DMS53 treated with DMSO at 0.1 percent for 48 hours (cell line): Measurements from ENCODE around the gene KANK3.
A peak's percentile ranks its signal among the peaks of the same experiment; 100 is the strongest.

Source experiments
- DNase-seq: peaks from one replicate; lab custom pipeline; 2025; ENCODE audit not compliant: unreplicated experiment; lab: John Stamatoyannopoulos, UW

KANK3 gene

DNA sequence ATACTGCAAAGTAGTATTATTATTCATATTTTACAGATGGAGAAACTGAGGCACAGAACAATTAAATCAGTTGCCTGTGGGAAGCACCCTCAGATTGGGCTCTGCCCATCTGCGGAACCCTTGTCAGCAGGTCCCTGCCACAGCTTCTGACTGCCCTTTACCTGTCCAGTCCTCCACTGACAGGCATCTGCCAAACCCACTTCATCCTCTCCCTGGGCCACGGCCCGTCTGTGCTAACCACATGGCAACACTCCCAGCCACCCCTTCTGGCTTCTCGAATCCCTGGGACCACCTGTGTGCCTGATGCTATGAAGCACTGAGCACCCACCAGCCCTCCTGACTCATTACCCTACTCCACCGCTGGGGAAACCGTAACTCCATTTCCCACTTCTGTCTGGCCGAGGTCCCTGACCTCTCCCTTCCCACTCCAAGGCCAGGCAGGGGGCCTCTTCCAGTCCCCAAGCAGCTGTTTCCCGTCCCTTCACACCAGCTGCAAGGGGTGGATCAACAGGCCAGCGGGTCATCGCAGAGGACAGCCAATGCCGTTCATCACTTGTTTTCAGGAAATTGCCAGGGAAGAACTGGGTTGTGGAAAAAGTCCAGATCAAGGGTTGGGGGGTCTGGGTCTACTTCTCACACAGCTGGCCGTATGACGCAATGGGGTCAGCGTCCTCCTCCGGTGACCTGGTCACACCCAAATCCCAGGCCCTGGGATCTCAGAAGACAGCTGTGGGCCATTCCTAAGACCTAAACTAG is 2.5 kb downstream of the KANK3 start:
- DNase-seq: no peak

DNA sequence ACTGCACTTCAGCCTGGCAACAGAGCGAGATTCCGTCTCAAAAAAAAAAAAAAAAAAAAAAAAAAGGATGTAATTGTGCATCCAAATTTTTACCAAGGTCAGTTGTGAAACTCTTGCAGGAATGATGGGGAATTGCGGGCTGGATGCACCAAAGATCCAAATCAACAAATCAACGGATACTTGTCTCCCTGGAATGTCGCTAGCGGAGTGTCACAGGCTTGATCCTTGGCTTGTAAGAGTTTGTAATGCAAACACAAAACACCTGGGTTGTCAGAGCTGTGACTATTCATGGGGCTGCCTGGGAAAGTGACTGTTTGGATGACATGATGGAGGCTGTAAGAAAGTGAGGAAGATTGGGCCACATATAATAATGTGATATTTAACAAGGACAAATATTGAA is 4.2 kb downstream of the KANK3 start:
- DNase-seq: no peak

DNA sequence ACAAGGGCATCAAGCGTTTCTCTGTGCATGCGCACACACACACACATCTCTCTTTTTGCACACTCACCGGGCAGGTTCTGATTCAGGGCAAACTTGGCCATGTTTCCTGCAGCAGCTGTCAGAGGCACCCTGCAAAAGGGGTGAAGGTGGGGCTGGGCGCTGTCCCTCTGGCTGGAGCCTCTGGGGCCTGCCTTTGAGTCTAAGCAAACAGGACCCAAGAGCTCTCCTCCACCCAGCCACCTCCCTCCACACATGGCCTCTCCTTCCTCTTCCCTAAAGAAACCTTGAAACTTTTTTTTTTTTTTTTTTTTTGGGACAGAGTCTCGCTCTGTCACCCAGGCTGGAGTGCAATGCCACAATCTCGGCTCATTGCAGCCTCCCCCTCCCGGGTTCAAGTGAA is 5.3 kb downstream of the KANK3 start:
- no peak for DNase-seq

DNA sequence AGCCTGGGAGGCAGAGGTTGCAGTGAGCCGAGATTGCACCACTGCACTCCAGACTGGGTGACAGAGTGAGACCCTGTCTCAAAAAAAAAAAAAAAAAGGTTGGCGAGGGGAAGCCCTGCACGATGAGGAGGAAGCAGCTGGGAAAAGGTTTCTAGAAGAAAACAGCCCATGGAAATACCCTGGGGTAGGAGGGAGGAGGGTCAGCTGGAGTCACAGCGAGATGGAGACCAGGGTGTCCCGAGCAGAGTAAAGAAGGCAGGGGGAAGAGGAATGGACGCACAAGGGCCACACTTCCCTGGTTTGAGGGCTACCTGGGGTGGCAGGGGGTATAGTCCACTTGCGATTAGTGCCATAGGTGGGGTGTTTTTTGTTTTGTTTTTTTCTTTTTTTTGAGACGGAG is 6.4 kb downstream of the KANK3 start:
- DNase-seq: no peak

DNA sequence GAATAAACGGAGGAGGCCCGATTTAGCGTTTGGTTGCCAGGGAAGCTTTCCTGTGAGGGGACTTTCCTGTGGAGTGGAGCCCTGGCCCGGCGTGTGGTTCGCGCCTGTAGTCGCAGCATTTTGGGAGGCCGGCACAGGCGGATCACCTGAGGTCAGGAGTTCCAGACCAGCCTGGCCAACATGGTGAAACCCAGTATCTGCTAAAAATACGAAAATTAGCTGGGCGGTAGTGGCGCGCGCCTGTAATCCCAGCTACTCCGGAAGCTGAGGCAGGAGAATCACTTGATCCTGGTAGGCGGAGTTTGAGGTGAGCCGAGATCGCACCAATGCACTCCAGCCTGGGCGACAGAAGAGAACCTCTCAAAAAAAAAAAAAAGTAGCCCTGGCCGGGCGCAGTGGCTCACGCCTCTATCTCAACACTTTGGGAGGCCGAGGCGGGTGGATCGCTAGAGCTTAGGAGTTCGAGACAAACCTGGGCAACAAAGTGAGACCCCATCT is 6.9 kb downstream of the KANK3 start:
- DNase-seq: peak; percentile 18

DNA sequence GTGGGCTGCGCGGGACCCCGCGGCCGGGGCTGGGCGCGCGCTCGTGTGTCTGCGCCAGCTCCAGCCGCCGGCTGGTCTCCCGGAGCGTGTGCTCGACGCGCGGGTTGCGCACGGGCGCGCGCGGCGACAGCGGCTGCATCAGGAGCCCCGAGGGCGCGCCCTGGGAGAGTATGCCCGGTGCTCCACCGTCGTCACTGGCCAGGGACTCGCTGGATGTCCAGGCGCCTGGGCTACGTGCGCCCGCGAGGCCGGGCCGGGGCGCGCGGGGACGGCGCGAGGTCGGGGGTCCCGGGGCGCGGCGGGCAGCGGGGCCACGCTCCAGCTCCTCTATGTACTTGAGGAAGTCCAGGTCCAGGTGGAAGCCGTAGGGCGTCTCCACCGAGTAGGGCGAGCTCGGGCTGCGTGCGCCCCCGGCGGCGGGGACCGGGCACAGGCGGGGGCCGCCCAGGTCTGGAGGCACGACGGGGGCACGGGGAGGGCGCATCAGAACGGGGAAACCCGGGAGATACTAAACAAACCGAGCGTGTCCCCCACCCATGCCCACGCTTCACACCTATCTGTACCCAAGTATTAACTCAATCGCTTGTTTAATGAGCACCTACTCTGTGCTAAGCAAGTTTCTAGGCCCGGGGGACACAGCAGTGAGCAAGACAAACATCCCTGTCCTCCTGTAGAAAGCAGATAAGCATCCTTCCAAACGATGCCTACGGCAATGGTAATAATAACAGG is 7.6 kb downstream of the KANK3 start:
- DNase-seq: peak; percentile 82

GRCh38 chr19:8334458-8335342 is 8.4 kb downstream of the KANK3 start:
- peak; percentile 82 for DNase-seq

GRCh38 chr19:8333767-8334457 is 9.2 kb downstream of the KANK3 start:
- no peak for DNase-seq

- DNase-seq: no peak
Measured at GRCh38 chr19:8332976-8333766, 9.9 kb downstream of the KANK3 start.

DNA sequence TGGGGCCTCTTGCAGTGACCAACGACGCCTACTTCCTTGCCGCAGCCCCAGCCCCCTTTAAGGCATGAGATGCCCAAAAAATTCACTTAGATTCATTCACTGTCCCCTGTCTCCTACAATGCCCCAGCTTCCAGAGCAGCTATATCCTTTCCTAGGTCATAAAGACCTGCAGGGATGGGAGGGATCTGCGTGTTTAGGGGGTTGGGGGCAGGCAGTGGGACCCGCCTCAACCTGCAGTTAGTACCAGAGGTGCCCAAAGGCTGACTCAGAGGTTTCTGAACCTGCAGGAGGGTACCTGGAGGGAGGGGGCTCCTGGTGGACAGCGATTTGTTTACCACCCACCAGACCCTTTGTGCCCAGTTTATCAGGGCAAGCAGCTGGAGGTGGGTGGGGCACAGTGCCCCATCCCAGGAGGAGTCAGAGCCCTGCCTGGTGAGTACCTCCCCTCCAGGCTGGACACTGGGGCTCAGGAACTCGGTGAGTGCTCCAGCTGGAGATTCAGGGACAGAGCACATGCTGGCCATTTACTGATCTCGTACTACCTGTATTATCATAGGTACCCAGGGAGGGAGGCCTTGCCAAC is 11.7 kb downstream of the KANK3 start:
- no peak for DNase-seq

DNA sequence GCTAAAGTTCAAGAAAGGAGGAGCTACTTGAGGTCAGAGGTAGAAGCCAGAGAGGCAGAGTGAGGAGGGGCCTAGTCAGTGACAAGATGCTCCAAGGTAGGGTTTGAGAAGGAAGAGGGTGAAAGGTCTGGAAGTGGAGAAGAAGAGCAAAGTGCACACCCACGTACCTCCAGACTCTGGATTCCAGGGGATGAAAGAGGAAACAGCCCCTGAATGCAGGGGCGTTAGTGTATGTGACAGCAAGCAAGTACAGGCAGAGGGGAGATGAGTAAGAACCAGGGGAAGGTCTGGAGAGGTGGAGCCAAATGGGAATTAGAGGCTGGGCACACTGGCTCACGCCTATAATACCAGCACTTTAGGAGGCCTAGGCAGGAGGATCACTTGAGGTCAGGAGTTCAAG is 13.1 kb downstream of the KANK3 start:
- no peak for DNase-seq

GRCh38 chr19:8325454-8325853 is 17.6 kb downstream of the KANK3 start:
- no peak for DNase-seq

GRCh38 chr19:8324186-8325050 is 18.6 kb downstream of the KANK3 start:
- DNase-seq: peak; percentile 46

DNA sequence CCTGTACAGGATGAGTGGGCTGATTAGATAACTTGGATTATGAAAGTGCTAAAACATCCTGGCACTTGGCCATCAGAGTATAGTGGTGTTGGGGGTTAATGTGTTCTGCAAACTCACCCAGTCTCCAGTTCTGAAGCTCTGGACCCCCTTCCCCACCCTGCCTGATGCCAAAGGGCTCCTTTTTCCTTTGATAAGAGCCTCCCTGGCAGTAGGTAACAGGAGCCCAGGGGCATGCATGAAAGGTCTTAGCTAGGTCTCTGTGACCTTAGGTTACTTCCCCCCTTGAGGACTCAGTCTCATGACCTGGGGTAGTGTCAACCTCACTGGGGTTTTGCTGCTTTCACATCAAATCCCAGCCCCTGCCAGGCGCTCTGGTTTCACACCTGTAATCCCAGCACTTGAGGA is 19.3 kb downstream of the KANK3 start:
- no peak for DNase-seq

- DNase-seq: no peak
Measured at GRCh38 chr19:8322638-8322997, 20.4 kb downstream of the KANK3 start.

- DNase-seq: no peak
Measured at GRCh38 chr19:8321986-8322637, 20.9 kb downstream of the KANK3 start.

- peak; percentile 60 for DNase-seq
Measured at GRCh38 chr19:8321067-8321985, 21.7 kb downstream of the KANK3 start, which contains the start of the genes NDUFA7 and RPS28. Gene NDUFA7 (minus strand): TSS chr19:8321375. CDS start chr19:8321358, 17 bp downstream. Gene RPS28 (plus strand): TSS chr19:8321496. CDS start chr19:8321531, 35 bp downstream.
